ENCODE data around the gene PDE11A. TPM values are rescaled to one million over a fixed set of nuclear protein-coding genes. Genes with fewer than 3 reads are reported as not detected.

Gene PDE11A
- total RNA-seq, 2 donors from 2014 or later: 0.28 to 3.5 TPM

GRCh38 chr2:177782613-177783012, 290.0 kb downstream of the PDE11A start:
- DNase-seq (ENCODE audit: low spot score) (no peak), ATAC-seq (ENCODE audit: insufficient number of reproducible peaks, low FRiP score, low read depth) (no peak)
- Histone ChIP-seq H3K27ac (no peak overlapping the region), H3K9me3 (no peaks in the 10 kb centered on the region), H3K36me3 (no peaks in the 10 kb centered on the region), H3K4me3 (no peak overlapping the region), H3K27me3 (replicated peaks; ENCODE audit: insufficient read depth) (no peaks in the 10 kb centered on the region), H3K4me1 (ENCODE audit: control insufficient read depth in 1 of 2, low read depth in 2 of 2) (no peaks in the 10 kb centered on the region)
- TF ChIP-seq CTCF (IDR thresholded peaks at IDR 0.05): no peak

- ATAC-seq (ENCODE audit: insufficient number of reproducible peaks, low FRiP score, low read depth): no peak
- H3K36me3 ChIP-seq: no peaks in the 10 kb centered on the region
- no peaks in the 10 kb centered on the region for H3K4me1 ChIP-seq (ENCODE audit: control insufficient read depth in 1 of 2, low read depth in 2 of 2)
- no peak overlapping the region for H3K4me3 ChIP-seq
- no peak overlapping the region for H3K27ac ChIP-seq
- TF ChIP-seq CTCF (IDR thresholded peaks at IDR 0.05): no peak
- no peaks in the 10 kb centered on the region for H3K9me3 ChIP-seq
- DNase-seq (ENCODE audit: low spot score): no peak
- no peaks in the 10 kb centered on the region for H3K27me3 ChIP-seq (replicated peaks; ENCODE audit: insufficient read depth)
Observed at GRCh38 chr2:177778472-177778871, 294.1 kb downstream of the PDE11A start.

GRCh38 chr2:177772529-177772928, 300.0 kb downstream of the PDE11A start:
- ATAC-seq (ENCODE audit: insufficient number of reproducible peaks, low FRiP score, low read depth) (no peak), DNase-seq (ENCODE audit: low spot score) (no peak)
- TF ChIP-seq CTCF (IDR thresholded peaks at IDR 0.05): peak; percentile 20
- H3K27me3 ChIP-seq (replicated peaks; ENCODE audit: insufficient read depth): no peaks in the 10 kb centered on the region
- H3K4me1 ChIP-seq (ENCODE audit: control insufficient read depth in 1 of 2, low read depth in 2 of 2): no peaks in the 10 kb centered on the region
- H3K27ac ChIP-seq: no peak overlapping the region
- no peaks in the 10 kb centered on the region for H3K36me3 ChIP-seq
- no peaks in the 10 kb centered on the region for H3K9me3 ChIP-seq
- no peak overlapping the region for H3K4me3 ChIP-seq

GRCh38 chr2:177771191-177771590, 301.4 kb downstream of the PDE11A start:
- TF ChIP-seq CTCF (IDR thresholded peaks at IDR 0.05): no peak
- no peak overlapping the region for H3K4me3 ChIP-seq
- ATAC-seq (ENCODE audit: insufficient number of reproducible peaks, low FRiP score, low read depth) (no peak), DNase-seq (ENCODE audit: low spot score) (no peak)
- H3K36me3 ChIP-seq: no peaks in the 10 kb centered on the region
- no peaks in the 10 kb centered on the region for H3K27me3 ChIP-seq (replicated peaks; ENCODE audit: insufficient read depth)
- no peak overlapping the region for H3K27ac ChIP-seq
- H3K4me1 ChIP-seq (ENCODE audit: control insufficient read depth in 1 of 2, low read depth in 2 of 2): no peaks in the 10 kb centered on the region
- no peaks in the 10 kb centered on the region for H3K9me3 ChIP-seq

GRCh38 chr2:177767768-177768167, 304.8 kb downstream of the PDE11A start:
- Histone ChIP-seq H3K36me3 (no peaks in the 10 kb centered on the region), H3K9me3 (no peaks in the 10 kb centered on the region), H3K27me3 (replicated peaks; ENCODE audit: insufficient read depth) (no peaks in the 10 kb centered on the region), H3K27ac (no peak overlapping the region), H3K4me1 (ENCODE audit: control insufficient read depth in 1 of 2, low read depth in 2 of 2) (no peaks in the 10 kb centered on the region), H3K4me3 (no peak overlapping the region)
- no peak for ATAC-seq (ENCODE audit: insufficient number of reproducible peaks, low FRiP score, low read depth)
- DNase-seq (ENCODE audit: low spot score): no peak
- TF ChIP-seq CTCF (IDR thresholded peaks at IDR 0.05): no peak

Data from thoracic aorta (tissue), 2 donors.